ENCODE measurements around the gene MAST4. TPM values are rescaled to one million over a fixed set of nuclear protein-coding genes. Genes with fewer than 3 reads are reported as not detected.

MAST4 gene
- total RNA-seq, 1 donor from 2014 or later = 52.6 TPM

DNA sequence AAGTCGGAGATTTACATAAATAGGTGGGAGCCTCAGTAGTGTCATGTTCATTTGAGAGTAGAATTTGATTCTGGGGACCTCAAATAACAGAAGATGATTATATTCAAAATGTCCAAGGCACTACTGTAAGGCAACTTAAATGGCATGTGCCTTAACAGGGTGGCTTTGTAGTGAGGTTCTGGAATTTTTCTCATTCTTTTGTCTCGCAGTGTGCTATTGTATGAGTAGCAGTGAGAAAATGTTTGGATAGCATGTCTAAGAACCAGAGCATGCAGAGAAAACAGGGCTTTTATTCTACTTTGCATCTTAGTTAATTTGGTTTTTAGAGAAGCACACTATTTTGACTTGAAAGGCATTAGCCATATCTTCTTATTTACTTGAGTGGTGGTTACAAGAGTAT lies 25.0 kb downstream of the MAST4 start:
- TF ChIP-seq, protein P1, sequence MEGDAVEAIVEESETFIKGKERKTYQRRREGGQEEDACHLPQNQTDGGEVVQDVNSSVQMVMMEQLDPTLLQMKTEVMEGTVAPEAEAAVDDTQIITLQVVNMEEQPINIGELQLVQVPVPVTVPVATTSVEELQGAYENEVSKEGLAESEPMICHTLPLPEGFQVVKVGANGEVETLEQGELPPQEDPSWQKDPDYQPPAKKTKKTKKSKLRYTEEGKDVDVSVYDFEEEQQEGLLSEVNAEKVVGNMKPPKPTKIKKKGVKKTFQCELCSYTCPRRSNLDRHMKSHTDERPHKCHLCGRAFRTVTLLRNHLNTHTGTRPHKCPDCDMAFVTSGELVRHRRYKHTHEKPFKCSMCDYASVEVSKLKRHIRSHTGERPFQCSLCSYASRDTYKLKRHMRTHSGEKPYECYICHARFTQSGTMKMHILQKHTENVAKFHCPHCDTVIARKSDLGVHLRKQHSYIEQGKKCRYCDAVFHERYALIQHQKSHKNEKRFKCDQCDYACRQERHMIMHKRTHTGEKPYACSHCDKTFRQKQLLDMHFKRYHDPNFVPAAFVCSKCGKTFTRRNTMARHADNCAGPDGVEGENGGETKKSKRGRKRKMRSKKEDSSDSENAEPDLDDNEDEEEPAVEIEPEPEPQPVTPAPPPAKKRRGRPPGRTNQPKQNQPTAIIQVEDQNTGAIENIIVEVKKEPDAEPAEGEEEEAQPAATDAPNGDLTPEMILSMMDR (IDR thresholded peaks at IDR 0.05) = no peak
- Histone ChIP-seq H3K4me1 (peaks cover 13% of the 10 kb centered on the region), H3K9me3 (no peaks in the 10 kb centered on the region), H3K4me3 (no peak overlapping the region), H3K27ac (no peak overlapping the region), H3K27me3 (no peaks in the 10 kb centered on the region), H3K36me3 (no peaks in the 10 kb centered on the region)
- no peak for ATAC-seq
- no peak for DNase-seq
- intact Hi-C loops (cut with DNase I) = no loop called here

- H3K4me1 ChIP-seq = peaks cover 8% of the 10 kb centered on the region
- TF ChIP-seq, protein P1 (IDR thresholded peaks at IDR 0.05) = no peak
- DNase-seq (no peak), ATAC-seq (no peak)
- no peak overlapping the region for H3K4me3 ChIP-seq
- H3K9me3 ChIP-seq = no peaks in the 10 kb centered on the region
- no peaks in the 10 kb centered on the region for H3K36me3 ChIP-seq
- no peaks in the 10 kb centered on the region for H3K27me3 ChIP-seq
- H3K27ac ChIP-seq = no peak overlapping the region
- intact Hi-C loops (cut with DNase I) = no loop called here
Measured at GRCh38 chr5:66621736-66622135, 25.5 kb downstream of the MAST4 start.

GRCh38 chr5:66628561-66628960 lies 32.4 kb downstream of the MAST4 start:
- H3K27me3 ChIP-seq = no peaks in the 10 kb centered on the region
- no peaks in the 10 kb centered on the region for H3K4me1 ChIP-seq
- no peaks in the 10 kb centered on the region for H3K9me3 ChIP-seq
- no peak overlapping the region for H3K27ac ChIP-seq
- ATAC-seq = no peak
- TF ChIP-seq, protein P1 (IDR thresholded peaks at IDR 0.05) = no peak
- intact Hi-C loops (cut with DNase I) = no loop called here
- no peak overlapping the region for H3K4me3 ChIP-seq
- H3K36me3 ChIP-seq = no peaks in the 10 kb centered on the region
- no peak for DNase-seq

DNA sequence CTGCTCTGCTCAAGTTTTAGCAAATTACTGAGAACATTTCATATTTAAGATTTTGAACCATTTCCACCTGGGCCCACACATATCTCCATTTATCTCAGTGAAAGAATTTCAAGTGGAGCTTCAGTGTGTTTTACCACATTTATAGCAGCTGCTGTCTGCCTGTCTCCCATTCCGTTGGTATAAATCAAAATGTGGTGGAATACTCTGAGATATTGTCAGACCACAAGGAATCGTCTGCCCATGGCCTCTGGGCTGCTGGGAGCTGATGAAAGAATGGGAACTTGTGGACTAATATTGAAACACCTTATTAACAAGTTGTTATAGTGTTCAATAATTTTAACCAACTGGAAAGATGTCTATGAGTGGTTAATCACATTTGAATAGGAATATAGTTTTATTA lies 33.3 kb downstream of the MAST4 start:
- ATAC-seq (no peak), DNase-seq (no peak)
- Histone ChIP-seq H3K36me3 (no peaks in the 10 kb centered on the region), H3K27me3 (no peaks in the 10 kb centered on the region), H3K4me3 (no peak overlapping the region), H3K4me1 (no peaks in the 10 kb centered on the region), H3K27ac (no peak overlapping the region), H3K9me3 (no peaks in the 10 kb centered on the region)
- intact Hi-C loops (cut with DNase I) = no loop called here
- TF ChIP-seq, protein P1 (IDR thresholded peaks at IDR 0.05) = no peak

GRCh38 chr5:66633754-66634153 lies 37.6 kb downstream of the MAST4 start:
- DNase-seq (no peak), ATAC-seq (no peak)
- H3K36me3 ChIP-seq = no peaks in the 10 kb centered on the region

More at GRCh38 chr5:66633754-66634153, 37.6 kb downstream of the MAST4 start:
- Histone ChIP-seq H3K4me1 (no peaks in the 10 kb centered on the region), H3K27ac (no peak overlapping the region), H3K27me3 (no peaks in the 10 kb centered on the region), H3K9me3 (no peaks in the 10 kb centered on the region), H3K4me3 (no peak overlapping the region)
- intact Hi-C loops (cut with DNase I) = no loop called here
- TF ChIP-seq, protein P1 (IDR thresholded peaks at IDR 0.05) = no peak
